Epithelial cell of proximal tubule (primary cell): ENCODE data around the gene CCDC149. TPM values are rescaled to one million over a fixed set of nuclear protein-coding genes. Genes with fewer than 3 reads are reported as not detected.

Source experiments
- DNase-seq: peaks from one replicate; pipeline ENCODE4 v3.0.0-alpha.2; 2011; ENCODE audit warnings: low read depth
- H3K4me3 ChIP-seq: 2 replicates; pipeline ENCODE4 v1.5.1; 2011; ENCODE audit warnings: low read depth, mild to moderate bottlenecking, low read length
- total RNA-seq: library from RNA; depleted of rRNA; stranded (reverse); fragments of >200 nt; gene quantifications from 2 replicates; pipeline ENCODE4 v1.2.3, GENCODE V29; 2015
- TF ChIP-seq, protein P1 (sequence below): conservative IDR thresholded peaks from 2 replicates; pipeline ENCODE4 v1.5.1; 2012; ENCODE audit warnings: low read depth, mild to moderate bottlenecking, low read length

CCDC149 gene
- total RNA-seq, 1 donor from 2014 or later: 2.8 TPM

DNA sequence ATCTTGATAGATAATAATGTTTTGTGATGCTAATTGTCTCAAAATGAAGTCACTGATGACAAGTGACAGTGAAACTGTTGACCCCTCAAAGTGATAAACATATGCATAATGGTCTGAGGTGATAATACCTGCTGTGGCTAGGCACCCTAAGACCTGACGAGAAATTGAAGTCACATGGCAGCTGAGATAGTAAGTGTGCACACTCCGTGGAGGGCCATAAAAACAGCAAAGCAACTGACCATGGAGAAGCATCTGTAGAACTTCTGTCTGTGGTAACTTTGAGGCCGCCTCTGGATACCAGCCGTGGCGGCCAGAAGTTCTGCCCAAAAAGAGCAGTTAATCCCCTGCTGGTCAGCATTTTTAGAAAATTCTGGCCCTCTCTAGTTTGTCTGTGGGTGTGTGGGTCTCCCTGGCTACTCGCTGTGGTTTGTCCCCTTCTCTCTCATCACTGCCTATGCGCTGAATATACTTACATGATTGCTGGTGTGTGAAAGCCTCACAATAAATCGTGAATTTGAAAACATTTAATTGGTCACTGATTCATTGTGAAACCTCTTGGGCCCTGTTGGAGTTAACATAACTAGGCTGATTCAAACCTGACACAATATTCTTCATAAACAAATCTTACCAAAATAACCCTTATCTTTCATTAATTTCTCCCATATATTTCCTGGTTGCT is 50.6 kb downstream of the CCDC149 start:
- TF ChIP-seq, protein P1, sequence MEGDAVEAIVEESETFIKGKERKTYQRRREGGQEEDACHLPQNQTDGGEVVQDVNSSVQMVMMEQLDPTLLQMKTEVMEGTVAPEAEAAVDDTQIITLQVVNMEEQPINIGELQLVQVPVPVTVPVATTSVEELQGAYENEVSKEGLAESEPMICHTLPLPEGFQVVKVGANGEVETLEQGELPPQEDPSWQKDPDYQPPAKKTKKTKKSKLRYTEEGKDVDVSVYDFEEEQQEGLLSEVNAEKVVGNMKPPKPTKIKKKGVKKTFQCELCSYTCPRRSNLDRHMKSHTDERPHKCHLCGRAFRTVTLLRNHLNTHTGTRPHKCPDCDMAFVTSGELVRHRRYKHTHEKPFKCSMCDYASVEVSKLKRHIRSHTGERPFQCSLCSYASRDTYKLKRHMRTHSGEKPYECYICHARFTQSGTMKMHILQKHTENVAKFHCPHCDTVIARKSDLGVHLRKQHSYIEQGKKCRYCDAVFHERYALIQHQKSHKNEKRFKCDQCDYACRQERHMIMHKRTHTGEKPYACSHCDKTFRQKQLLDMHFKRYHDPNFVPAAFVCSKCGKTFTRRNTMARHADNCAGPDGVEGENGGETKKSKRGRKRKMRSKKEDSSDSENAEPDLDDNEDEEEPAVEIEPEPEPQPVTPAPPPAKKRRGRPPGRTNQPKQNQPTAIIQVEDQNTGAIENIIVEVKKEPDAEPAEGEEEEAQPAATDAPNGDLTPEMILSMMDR: no peak
- DNase-seq: no peak
- no peak overlapping the region for H3K4me3 ChIP-seq

DNA sequence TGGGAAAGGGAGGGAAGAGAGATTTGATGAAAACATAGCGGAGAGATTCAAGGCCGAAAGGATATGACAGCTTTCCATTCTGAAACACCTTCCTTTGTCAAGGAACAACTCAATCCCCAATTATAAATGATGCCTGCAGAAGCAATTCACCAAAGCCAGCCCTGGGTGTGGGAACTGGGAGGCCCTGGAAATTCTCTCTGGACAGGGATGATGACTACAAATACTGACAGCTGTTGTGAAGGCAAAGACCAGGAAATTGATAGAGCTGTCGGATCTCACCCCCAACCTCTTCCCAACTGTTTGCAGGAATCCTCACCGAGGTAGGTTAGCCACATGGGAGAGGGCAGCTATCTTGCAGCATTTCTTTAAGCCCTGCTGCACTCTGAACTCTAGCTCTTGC is 54.3 kb downstream of the CCDC149 start:
- no peak overlapping the region for H3K4me3 ChIP-seq
- TF ChIP-seq, protein P1: no peak
- DNase-seq: no peak

DNA sequence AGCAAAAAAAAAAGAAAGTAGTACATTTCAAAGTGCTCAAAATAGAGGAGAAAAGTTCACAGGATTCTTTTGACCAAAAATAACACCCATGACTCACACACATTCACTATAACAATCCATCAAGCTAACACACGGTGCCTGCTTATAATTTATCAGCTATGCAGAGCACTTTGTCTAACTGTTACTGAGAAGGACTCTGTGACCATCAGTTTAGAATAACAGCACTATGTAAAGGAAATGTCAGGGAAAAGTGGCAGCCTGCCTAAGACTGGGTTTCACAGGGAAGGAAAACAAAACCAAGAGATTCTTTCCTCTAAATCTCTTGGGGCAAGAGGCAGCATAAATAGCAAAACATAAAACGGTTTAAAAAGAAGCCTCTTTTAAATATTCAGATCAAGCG is 54.8 kb downstream of the CCDC149 start:
- TF ChIP-seq, protein P1: no peak
- no peak for DNase-seq
- H3K4me3 ChIP-seq: no peak overlapping the region

DNA sequence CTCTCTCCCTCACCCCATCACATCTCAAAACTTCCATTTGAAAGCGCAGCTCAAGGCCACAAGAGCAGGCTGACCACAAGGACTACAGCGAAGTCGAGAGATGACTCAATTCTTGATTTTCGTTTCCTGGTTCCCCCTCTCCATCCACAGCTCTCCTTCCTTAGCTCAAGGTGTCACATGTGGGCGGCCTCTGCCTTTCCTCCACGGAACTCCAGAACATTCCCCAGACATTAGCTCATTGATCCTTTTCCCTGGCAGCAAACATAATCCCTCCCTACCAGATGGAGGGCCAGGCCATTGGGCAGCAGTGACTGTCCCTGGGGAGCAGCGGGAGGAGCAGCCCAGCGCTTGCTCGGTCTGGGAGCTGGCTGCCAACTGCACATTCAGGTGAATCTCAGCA is 56.3 kb downstream of the CCDC149 start:
- H3K4me3 ChIP-seq: no peak overlapping the region
- no peak for DNase-seq
- TF ChIP-seq, protein P1: no peak

DNA sequence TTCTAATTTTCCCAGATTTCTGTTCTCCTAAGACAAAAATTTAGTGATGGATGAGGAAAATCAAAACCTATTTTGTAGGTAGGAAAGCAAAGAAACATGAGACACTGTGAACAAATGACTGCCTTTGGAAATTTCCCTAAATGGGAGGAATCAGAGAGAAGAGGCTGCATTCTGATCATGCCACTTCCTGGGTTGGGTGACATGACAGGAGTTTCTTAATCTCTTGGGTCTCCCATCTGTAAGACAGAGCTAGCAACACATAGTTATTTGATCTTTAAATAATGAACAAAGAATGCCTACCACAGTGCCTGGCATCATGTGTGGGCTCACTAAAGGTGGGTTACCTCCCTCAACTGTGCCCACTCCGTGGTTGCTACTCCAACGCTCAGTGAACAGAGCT is 57.1 kb downstream of the CCDC149 start:
- H3K4me3 ChIP-seq: no peak overlapping the region
- TF ChIP-seq, protein P1: no peak
- no peak for DNase-seq

DNA sequence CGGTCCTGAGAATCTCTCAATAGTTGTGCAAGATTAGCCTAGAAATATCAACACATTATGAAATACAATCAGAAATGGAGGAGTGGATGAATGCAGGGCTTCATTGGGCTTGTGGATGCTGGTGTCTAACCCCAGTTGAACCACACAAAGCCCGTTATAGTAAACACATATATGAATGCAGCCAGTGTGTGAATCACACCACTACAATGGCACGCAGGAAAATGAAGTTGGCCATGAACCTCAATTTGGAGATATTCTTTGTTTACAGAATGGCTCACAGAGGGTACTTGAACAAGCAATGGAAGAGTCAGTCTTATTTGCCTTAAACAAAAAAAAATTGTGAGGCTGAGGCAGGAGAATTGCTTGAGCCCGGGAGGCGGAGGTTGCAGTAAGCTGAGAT is 59.7 kb downstream of the CCDC149 start:
- no peak overlapping the region for H3K4me3 ChIP-seq
- no peak for DNase-seq
- TF ChIP-seq, protein P1: no peak

DNA sequence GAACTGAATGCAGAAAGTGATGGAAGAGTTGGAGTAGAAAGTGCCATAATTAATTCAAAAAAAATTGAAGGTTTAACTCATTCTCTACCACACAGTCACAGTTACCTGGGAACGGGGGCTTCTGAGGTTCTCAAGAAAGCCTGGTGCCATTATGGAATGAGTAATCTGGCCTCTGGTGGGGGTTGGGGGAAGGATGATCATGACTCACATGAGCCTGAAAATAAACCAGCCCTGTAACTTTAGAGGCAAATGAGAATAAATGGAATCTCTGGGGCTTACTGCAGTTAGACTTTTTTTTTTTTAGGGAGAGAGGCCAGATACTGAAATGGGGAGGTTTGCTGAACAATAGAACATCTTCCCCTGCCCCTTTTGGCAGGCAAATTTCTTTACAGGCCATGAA is 62.2 kb downstream of the CCDC149 start:
- peak; percentile 74 for DNase-seq
- no peak overlapping the region for H3K4me3 ChIP-seq
- TF ChIP-seq, protein P1: no peak
